WTC11 (cell line): ENCODE measurements around the gene DMD. TPM values are rescaled to one million over a fixed set of nuclear protein-coding genes. Genes with fewer than 3 reads are reported as not detected.

Experiments
- ATAC-seq: fragments of 200-7000 bp; cut with Tn5 transposase; 2 replicates; pipeline ENCODE4 v1.10.0; 2021; ENCODE audit warnings: mild to moderate bottlenecking, moderate library complexity
- CTCF ChIA-PET: fragments of 300-600 bp; sonication (Branson Sonifier 250); formaldehyde crosslinking; loops from one replicate; lab custom pipeline; 2021; ENCODE audit warnings: antibody characterized with exemption; lab: Charles Lee
- POLR2A ChIA-PET: fragments of 350-600 bp; sonication (Branson Sonifier 250); formaldehyde crosslinking; loops from one replicate; lab custom pipeline; 2021; ENCODE audit warnings: antibody characterized with exemption; lab: Charles Lee
- DNase-seq: peaks from one replicate; pipeline ENCODE4 v3.0.0; 2021; ENCODE audit warnings: low spot score
- H3K27ac Mint-ChIP-seq: 2 replicates; pipeline ENCODE4 v1.8.0; 2021; ENCODE audit warnings: mixed read lengths
- H3K27me3 Mint-ChIP-seq: 2 replicates; pipeline ENCODE4 v1.8.0; 2021; ENCODE audit warnings: low read depth, mild to moderate bottlenecking, moderate library complexity, mixed read lengths
- H3K36me3 Mint-ChIP-seq: 2 replicates; pipeline ENCODE4 v1.8.0; 2021; ENCODE audit warnings: mixed read lengths
- H3K4me1 Mint-ChIP-seq: 2 replicates; pipeline ENCODE4 v1.8.0; 2022; ENCODE audit warnings: mixed read lengths
- H3K4me3 Mint-ChIP-seq: 2 replicates; pipeline ENCODE4 v1.8.0; 2021; ENCODE audit warnings: mild to moderate bottlenecking, moderate library complexity, mixed read lengths
- H3K9me3 Mint-ChIP-seq: 2 replicates; pipeline ENCODE4 v1.8.0; 2021; ENCODE audit warnings: mixed read lengths
- CBFB ChIP-seq: sonication (generic); formaldehyde crosslinking; IDR thresholded peaks from 2 replicates; pipeline ENCODE4 v1.8.1; 2022; ENCODE audit warnings: mild to moderate bottlenecking, low read depth, missing genetic modification reagents
- CREM ChIP-seq: sonication (generic); formaldehyde crosslinking; IDR thresholded peaks from 2 replicates; pipeline ENCODE4 v1.8.1; 2022; ENCODE audit warnings: mild to moderate bottlenecking, missing genetic modification reagents, moderate library complexity
- GTF2I ChIP-seq: fragments of 250-450 bp; sonication (Bioruptor Pico); conservative IDR thresholded peaks from 2 replicates; pipeline ENCODE4 v1.4.0; 2021; ENCODE audit warnings: mild to moderate bottlenecking
- KAT7 ChIP-seq: sonication (generic); formaldehyde crosslinking; IDR thresholded peaks from 2 replicates; pipeline ENCODE4 v1.8.1; 2023; ENCODE audit warnings: missing genetic modification reagents, mild to moderate bottlenecking, borderline replicate concordance
- SP1 ChIP-seq: sonication (generic); formaldehyde crosslinking; conservative IDR thresholded peaks from 2 replicates; pipeline ENCODE4 v1.8.1; 2022; ENCODE audit warnings: missing genetic modification reagents
- TEAD4 ChIP-seq: sonication (generic); formaldehyde crosslinking; IDR thresholded peaks from 2 replicates; pipeline ENCODE4 v1.8.0; 2022; ENCODE audit warnings: mild to moderate bottlenecking, missing genetic modification reagents
- total RNA-seq: library from RNA; stranded (reverse); gene quantifications from 3 replicates; pipeline ENCODE4 v1.2.3, GENCODE V29; 2021
- TF ChIP-seq, protein P1 (sequence below): sonication (generic); formaldehyde crosslinking; IDR thresholded peaks from 2 replicates; pipeline ENCODE4 v1.8.1; 2023; ENCODE audit warnings: mild to moderate bottlenecking, missing genetic modification reagents, moderate library complexity
- TF ChIP-seq, protein P2 (sequence below): sonication (generic); formaldehyde crosslinking; IDR thresholded peaks from 2 replicates; pipeline ENCODE4 v1.8.1; 2023; ENCODE audit warnings: mild to moderate bottlenecking, missing genetic modification reagents
- TF ChIP-seq, protein P3 (sequence below): fragments of 200-600 bp; IDR thresholded peaks from 2 replicates; pipeline ENCODE4 v1.8.0; 2022; ENCODE audit warnings: antibody characterized with exemption
- TF ChIP-seq, protein P4 (sequence below): sonication (generic); formaldehyde crosslinking; IDR thresholded peaks from 2 replicates; pipeline ENCODE4 v1.8.0; 2022; ENCODE audit warnings: mild to moderate bottlenecking, missing genetic modification reagents
- TF ChIP-seq, protein P5 (sequence below): sonication (generic); formaldehyde crosslinking; IDR thresholded peaks from 2 replicates; pipeline ENCODE4 v1.8.1; 2023; ENCODE audit warnings: mild to moderate bottlenecking, missing genetic modification reagents, borderline replicate concordance
- TF ChIP-seq, protein P6 (sequence below): sonication (generic); formaldehyde crosslinking; IDR thresholded peaks from 2 replicates; pipeline ENCODE4 v1.8.0; 2023; ENCODE audit warnings: missing genetic modification reagents, mild to moderate bottlenecking, borderline replicate concordance
- TF ChIP-seq, protein P7 (sequence below): sonication (generic); formaldehyde crosslinking; conservative IDR thresholded peaks from 2 replicates; pipeline ENCODE4 v1.8.1; 2022; ENCODE audit warnings: mild to moderate bottlenecking, missing genetic modification reagents

The DMD gene
- total RNA-seq, 1 experiment from 2014 or later = 9.1 TPM

DNA sequence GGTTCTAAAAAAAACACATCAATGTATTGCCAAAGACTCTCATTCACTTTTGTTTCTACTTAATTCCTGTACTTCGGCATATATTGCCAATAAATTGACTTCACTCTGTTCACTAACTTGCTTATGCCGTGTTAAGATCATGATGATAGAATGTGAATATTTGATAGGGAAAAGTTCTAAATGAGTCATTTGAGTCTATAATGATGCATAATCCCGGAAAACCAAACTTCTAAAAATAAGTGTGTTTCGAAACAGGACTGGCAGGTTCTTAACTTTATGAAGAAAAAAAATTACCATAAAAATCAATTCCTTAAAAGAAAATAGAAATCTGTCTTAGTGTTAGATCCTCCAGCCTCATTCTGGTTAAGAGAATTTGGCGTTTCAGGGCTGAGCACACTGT lies 1752.0 kb downstream of the DMD start (continued):
- TF ChIP-seq, protein P1, sequence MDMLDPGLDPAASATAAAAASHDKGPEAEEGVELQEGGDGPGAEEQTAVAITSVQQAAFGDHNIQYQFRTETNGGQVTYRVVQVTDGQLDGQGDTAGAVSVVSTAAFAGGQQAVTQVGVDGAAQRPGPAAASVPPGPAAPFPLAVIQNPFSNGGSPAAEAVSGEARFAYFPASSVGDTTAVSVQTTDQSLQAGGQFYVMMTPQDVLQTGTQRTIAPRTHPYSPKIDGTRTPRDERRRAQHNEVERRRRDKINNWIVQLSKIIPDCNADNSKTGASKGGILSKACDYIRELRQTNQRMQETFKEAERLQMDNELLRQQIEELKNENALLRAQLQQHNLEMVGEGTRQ (CRISPR knock-in tag) = no peak
- TF ChIP-seq GTF2I (no peak), CBFB (no peak)
- TF ChIP-seq, protein P2, sequence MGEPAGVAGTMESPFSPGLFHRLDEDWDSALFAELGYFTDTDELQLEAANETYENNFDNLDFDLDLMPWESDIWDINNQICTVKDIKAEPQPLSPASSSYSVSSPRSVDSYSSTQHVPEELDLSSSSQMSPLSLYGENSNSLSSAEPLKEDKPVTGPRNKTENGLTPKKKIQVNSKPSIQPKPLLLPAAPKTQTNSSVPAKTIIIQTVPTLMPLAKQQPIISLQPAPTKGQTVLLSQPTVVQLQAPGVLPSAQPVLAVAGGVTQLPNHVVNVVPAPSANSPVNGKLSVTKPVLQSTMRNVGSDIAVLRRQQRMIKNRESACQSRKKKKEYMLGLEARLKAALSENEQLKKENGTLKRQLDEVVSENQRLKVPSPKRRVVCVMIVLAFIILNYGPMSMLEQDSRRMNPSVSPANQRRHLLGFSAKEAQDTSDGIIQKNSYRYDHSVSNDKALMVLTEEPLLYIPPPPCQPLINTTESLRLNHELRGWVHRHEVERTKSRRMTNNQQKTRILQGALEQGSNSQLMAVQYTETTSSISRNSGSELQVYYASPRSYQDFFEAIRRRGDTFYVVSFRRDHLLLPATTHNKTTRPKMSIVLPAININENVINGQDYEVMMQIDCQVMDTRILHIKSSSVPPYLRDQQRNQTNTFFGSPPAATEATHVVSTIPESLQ (CRISPR knock-in tag) = no peak
- TF ChIP-seq, protein P3, sequence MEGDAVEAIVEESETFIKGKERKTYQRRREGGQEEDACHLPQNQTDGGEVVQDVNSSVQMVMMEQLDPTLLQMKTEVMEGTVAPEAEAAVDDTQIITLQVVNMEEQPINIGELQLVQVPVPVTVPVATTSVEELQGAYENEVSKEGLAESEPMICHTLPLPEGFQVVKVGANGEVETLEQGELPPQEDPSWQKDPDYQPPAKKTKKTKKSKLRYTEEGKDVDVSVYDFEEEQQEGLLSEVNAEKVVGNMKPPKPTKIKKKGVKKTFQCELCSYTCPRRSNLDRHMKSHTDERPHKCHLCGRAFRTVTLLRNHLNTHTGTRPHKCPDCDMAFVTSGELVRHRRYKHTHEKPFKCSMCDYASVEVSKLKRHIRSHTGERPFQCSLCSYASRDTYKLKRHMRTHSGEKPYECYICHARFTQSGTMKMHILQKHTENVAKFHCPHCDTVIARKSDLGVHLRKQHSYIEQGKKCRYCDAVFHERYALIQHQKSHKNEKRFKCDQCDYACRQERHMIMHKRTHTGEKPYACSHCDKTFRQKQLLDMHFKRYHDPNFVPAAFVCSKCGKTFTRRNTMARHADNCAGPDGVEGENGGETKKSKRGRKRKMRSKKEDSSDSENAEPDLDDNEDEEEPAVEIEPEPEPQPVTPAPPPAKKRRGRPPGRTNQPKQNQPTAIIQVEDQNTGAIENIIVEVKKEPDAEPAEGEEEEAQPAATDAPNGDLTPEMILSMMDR = no peak
- TF ChIP-seq, all 79 proteins: peak for 0

DNA sequence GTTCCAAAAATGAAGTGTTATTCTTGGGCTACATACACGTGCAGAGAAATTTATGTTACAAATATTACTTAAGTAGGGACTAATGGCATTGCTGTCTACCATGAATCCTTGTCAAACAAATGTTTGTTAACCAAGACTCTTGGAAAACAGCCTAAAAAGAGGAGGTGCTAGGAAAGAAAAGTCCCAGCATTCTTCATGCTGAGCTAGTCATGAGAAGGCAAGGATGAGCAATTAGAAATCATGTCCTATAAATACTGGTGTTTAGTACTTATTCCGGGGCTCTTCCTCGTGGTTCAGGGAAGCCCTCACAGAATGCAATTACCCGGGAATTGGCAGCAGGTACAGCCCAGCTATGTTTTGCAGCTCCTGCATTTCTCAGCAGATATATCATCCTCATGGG lies 1761.4 kb downstream of the DMD start:
- H3K27me3 Mint-ChIP-seq = no peaks in the 10 kb centered on the region; the same call in 1 of the 2 replicates
- H3K36me3 Mint-ChIP-seq = no peaks in the 10 kb centered on the region
- H3K4me1 Mint-ChIP-seq = no peaks in the 10 kb centered on the region
- ATAC-seq (no peak), DNase-seq (no peak)
- no peak overlapping the region for H3K4me3 Mint-ChIP-seq
- H3K27ac Mint-ChIP-seq = no peak overlapping the region
- H3K9me3 Mint-ChIP-seq = no peaks in the 10 kb centered on the region
- ChIA-PET POLR2A (no interaction called here), CTCF (no interaction called here)
- TF ChIP-seq, protein P2 (CRISPR knock-in tag) = no peak
- TF ChIP-seq KAT7 (CRISPR knock-in tag) = no peak
- no peak for TF ChIP-seq SP1 (CRISPR knock-in tag)
- TF ChIP-seq, protein P4, sequence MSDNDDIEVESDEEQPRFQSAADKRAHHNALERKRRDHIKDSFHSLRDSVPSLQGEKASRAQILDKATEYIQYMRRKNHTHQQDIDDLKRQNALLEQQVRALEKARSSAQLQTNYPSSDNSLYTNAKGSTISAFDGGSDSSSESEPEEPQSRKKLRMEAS = no peak
- TF ChIP-seq CREM = no peak
- TF ChIP-seq TEAD4 (CRISPR knock-in tag) = no peak
- TF ChIP-seq, protein P5, sequence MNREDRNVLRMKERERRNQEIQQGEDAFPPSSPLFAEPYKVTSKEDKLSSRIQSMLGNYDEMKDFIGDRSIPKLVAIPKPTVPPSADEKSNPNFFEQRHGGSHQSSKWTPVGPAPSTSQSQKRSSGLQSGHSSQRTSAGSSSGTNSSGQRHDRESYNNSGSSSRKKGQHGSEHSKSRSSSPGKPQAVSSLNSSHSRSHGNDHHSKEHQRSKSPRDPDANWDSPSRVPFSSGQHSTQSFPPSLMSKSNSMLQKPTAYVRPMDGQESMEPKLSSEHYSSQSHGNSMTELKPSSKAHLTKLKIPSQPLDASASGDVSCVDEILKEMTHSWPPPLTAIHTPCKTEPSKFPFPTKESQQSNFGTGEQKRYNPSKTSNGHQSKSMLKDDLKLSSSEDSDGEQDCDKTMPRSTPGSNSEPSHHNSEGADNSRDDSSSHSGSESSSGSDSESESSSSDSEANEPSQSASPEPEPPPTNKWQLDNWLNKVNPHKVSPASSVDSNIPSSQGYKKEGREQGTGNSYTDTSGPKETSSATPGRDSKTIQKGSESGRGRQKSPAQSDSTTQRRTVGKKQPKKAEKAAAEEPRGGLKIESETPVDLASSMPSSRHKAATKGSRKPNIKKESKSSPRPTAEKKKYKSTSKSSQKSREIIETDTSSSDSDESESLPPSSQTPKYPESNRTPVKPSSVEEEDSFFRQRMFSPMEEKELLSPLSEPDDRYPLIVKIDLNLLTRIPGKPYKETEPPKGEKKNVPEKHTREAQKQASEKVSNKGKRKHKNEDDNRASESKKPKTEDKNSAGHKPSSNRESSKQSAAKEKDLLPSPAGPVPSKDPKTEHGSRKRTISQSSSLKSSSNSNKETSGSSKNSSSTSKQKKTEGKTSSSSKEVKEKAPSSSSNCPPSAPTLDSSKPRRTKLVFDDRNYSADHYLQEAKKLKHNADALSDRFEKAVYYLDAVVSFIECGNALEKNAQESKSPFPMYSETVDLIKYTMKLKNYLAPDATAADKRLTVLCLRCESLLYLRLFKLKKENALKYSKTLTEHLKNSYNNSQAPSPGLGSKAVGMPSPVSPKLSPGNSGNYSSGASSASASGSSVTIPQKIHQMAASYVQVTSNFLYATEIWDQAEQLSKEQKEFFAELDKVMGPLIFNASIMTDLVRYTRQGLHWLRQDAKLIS (CRISPR knock-in tag) = no peak
- TF ChIP-seq, protein P1 (CRISPR knock-in tag) = no peak
- TF ChIP-seq, protein P6, sequence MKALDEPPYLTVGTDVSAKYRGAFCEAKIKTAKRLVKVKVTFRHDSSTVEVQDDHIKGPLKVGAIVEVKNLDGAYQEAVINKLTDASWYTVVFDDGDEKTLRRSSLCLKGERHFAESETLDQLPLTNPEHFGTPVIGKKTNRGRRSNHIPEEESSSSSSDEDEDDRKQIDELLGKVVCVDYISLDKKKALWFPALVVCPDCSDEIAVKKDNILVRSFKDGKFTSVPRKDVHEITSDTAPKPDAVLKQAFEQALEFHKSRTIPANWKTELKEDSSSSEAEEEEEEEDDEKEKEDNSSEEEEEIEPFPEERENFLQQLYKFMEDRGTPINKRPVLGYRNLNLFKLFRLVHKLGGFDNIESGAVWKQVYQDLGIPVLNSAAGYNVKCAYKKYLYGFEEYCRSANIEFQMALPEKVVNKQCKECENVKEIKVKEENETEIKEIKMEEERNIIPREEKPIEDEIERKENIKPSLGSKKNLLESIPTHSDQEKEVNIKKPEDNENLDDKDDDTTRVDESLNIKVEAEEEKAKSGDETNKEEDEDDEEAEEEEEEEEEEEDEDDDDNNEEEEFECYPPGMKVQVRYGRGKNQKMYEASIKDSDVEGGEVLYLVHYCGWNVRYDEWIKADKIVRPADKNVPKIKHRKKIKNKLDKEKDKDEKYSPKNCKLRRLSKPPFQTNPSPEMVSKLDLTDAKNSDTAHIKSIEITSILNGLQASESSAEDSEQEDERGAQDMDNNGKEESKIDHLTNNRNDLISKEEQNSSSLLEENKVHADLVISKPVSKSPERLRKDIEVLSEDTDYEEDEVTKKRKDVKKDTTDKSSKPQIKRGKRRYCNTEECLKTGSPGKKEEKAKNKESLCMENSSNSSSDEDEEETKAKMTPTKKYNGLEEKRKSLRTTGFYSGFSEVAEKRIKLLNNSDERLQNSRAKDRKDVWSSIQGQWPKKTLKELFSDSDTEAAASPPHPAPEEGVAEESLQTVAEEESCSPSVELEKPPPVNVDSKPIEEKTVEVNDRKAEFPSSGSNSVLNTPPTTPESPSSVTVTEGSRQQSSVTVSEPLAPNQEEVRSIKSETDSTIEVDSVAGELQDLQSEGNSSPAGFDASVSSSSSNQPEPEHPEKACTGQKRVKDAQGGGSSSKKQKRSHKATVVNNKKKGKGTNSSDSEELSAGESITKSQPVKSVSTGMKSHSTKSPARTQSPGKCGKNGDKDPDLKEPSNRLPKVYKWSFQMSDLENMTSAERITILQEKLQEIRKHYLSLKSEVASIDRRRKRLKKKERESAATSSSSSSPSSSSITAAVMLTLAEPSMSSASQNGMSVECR (CRISPR knock-in tag) = no peak
- TF ChIP-seq, protein P7, sequence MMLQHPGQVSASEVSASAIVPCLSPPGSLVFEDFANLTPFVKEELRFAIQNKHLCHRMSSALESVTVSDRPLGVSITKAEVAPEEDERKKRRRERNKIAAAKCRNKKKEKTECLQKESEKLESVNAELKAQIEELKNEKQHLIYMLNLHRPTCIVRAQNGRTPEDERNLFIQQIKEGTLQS (CRISPR knock-in tag) = no peak
